T-helper 1 cell (primary cell): ENCODE data around the gene CLN5.

ENCODE experiments used
- DNase-seq, 5 donors: peaks; one replicate each; pipeline ENCODE4 v3.0.0-alpha.2; 2012 to 2020

CLN5 gene

DNA sequence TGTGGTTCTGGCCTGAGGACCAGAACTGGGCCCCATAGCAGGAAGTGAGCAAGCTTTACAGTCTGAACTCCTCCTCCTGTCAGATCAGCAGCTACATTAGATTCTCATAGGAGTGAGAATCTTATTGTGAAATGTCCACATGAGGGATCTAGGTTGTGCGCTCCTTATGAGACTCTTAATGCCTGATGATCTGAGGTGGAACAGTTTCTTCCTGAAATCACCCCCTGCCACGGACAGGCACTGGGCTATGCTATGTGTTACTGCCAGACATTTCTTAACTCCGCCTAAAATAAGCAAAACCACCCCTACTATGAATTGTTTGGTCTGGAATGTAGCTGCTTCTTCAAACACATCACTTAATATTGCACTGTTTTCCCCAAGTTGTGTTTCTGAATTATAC lies 30.5 kb downstream of the CLN5 start:
- no peak for DNase-seq

- peak; percentile 68 to 83 (median 74) for DNase-seq
These were observed 34.5 kb downstream of the CLN5 start for GRCh38 chr13:77026255-77026860.

DNA sequence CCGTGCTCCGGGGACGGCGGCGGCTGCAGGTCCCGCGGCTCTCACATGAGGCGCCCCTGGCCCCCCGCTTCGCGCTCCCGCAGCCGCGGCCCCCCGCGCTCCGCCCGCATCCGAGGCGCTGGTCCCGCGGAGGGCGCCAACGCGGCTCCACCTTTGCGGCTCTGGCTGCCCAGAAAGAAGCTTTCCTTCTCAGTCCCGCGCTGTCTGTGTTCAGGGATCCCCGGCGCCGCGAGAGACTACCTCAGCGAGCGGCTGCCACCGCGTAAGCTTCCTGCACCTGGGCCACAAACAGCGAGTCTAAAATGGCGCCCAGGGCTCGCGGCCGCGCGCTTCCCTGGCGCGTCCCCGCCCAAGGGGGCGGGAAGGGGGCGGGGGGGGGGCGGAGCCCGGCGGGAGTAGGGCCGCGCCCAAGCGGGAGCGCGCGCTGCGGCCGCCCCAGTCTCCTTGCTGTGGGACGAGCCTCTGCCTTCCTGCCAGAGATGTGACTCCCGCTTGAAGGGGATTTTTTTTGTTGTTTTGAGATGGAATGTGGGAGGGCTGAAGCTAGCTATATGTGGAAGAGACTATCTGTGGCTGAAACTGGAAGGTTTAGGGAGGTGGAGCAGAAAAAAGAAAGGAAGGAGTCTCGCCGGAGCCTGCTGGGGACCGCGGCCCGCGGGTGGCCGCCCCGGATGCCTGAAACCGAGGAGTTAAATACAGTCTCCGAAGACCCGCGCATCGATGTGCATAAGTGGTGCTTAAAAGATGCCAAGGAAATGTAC lies 35.2 kb downstream of the CLN5 start, which contains the start of gene FBXL3:
TSS of gene FBXL3 (minus strand) at position 299 of the 761 bp plus-strand sequence. CDS start 5,299 bp downstream, outside the sequence.
- peak; percentile 67 to 85 (median 77) for DNase-seq

GRCh38 chr13:77028202-77028601 lies 36.3 kb downstream of the CLN5 start:
- DNase-seq: no peak

DNA sequence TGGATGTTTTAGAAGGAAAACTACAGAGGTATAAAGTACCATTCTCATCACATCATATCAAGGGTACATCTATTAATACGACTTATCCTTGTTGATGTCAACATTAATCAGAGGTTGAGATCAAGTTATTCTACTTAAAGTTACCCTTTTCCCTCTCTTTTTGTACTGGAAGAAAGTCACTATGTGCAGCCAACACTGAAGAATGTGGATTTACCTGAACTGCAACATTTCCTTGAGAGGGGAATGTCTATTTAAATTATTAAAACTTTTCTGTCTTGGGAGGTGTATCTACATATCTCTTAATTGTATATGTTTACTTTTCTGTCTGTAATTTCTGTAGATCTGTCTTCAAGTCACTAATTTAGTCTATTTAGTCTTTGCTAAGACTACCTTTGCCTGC lies 37.6 kb downstream of the CLN5 start:
- DNase-seq: no peak

DNA sequence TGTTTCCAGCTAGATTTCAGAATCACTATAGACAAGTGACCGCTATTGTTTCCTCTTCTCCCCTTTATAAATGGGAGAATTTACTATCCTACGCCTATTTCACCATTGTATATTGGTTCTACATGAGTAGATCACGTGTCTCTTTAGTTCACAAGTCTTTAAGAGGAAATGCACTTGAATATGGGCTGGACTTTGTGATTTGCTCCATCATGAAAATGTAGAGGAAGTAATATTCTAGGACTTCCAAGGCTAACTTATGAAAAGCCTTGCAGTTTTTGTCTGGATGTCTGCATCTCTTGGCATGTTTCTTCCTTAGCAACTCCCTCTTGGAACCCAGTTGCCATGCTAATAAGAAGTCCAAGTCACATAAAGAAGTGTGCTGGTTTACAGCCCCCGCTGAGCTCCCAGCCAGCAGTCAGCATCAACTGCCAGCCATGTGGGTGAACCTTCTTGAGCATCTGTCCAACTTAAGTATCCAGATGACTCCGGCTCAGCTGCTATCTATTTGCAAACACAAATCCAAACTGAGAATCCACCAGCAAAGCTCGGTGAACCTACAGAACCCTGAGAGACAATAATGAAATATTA lies 39.9 kb downstream of the CLN5 start:
- DNase-seq: no peak

DNA sequence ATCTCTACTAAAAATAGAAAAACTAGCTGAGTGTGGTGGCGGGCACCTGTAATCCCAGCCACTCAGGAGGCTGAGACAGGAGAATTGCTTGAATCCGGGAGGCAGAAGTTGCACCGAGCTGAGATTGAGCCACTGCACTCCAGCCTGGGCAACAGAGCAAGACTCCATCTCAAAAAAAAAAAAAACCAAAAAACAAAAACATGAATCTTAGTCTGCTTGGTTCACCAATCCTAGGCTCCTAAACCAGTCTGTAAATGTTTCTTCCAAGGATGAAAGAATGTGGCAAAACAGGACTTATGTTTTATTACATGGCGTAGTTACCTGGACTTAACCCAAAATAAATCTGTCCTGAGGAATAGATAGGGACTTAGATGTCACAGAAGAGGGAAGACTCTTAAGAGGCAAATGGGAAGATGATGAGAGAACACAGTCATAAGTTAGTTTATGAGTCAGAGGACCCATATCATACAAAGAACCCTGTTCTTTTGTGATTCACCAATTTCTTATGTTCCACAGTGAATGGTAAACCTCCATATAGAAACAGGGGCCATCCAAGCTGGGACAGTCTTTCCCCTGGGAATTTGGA lies 41.9 kb downstream of the CLN5 start:
- DNase-seq: no peak

GRCh38 chr13:77034881-77035280 lies 43.0 kb downstream of the CLN5 start:
- DNase-seq: no peak

DNA sequence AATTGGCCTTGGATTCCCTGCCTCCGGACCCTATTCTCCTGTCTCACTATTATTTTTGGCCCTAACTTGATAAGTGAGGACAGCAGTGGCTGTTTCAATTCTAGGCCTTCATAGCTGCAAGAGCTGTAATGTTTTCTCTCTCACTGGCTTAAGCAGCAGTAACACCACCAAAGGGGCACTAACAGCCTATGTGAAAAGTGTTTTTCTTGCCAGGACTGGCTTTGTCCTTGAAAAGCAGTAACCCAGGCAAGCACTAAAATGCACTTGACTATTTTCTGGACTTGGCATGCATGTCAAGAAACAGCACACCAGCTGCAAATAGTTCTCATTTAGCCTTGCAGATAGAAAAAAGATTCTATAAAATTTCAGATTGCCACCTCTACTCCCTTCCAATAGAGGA lies 44.4 kb downstream of the CLN5 start:
- DNase-seq: no peak

DNA sequence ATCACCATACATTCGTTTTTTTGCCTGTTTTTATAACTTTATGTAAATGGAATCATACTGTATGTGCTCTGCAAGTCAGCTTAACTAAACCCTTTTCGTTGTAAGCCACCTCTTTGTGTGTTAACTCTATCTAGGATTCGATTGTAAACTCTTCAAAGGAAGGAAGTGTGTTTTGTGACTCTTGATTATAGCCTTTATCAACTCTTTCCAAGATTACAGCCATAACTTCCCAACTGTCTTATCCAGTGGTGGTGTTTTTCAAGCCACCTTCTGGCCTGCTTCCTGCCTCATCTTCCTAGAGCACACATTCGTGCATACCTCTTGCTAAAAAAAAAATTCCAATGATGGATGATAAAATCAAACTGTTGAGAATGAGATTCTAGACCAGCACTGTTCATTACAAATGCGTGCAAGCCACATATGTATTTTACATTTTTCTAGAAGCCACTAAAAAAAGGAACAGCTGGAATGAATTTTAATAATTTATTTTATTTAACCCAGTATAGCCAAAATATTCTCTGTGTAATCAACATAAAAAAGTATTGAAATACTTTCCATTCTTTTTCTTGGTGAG lies 47.1 kb downstream of the CLN5 start:
- no peak for DNase-seq

- DNase-seq: no peak
These were observed 48.2 kb downstream of the CLN5 start for GRCh38 chr13:77040076-77040475.

DNA sequence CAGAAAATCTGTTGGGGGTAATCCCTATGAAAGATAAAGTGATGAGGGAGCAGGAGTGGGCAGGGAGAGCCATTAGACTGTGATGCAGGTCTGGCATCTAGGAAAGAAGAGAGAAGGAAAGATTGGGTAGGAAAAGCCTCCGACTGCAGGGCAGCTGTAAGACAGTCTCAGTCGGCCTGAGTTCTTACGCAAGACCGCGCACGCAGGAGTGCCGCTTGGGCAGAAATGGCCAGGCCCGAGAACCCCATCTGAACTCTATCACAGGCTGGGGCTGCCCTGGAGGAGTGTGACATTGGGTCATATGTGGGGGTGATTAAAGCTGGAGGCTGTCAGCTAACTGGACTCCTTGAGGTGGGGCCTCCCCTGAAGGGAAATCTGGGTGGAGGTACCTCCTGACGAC lies 49.0 kb downstream of the CLN5 start:
- no peak for DNase-seq

DNA sequence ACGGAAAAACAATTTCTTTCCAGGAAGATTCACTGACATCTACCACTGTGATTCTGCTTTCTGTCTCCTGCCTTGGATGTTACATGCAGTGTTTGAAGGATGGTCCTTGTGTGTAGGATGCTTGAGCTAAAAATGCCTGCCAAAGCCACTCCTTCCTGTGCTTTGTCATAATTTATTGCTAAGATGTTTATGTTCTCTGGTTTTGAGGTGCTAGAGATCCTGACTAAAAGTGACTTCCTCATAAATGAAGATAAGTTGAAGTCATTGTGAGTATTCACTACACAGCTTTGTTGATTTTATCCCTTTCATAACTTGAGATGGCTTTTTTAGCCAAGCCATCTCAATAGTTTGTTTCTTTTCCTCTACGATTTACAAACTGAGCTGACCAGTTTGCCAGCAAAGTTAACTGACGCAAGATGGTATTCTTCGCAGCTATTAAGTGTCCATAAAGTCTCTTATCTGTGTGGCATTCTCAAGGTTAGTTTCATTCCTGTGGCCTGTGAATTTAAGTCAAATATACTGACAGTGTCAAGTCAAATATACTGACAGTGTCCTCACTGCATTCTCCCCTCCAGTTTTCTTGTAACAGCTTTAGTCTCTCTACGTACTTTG lies 50.8 kb downstream of the CLN5 start:
- DNase-seq: no peak

DNA sequence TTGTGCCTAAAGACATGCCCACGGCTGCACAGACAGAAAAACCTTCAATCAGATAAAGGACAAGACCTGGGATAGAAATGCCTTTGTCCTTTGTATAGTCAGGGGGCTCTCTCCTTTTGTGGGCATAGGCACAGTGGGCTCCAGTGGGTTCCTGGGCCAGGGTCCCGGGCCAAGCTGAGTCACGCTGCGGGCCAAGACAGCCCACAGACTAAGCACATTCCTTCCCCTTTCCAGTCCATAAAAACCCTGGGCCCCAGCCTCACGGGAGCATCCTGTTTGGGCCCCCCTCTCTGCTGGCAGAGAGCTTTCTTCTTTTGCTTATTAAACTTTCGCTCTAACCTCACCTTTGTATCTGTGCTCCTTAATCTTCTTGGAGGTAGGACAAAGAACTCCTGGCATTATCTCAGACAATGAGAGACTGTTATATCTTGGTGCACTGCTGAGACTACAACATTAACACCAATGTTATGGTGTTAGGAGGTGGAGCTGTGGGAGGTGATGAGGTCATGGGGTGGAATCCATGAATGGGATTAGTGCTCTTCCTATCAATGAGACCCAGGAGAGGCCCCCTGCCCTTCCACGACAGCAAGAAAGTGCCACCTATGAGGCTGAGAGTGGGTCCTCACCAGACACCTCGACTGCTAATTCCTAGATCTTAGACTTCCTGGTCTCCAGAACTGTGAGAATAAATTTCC lies 55.9 kb downstream of the CLN5 start:
- DNase-seq: no peak

GRCh38 chr13:77048681-77049080 lies 56.8 kb downstream of the CLN5 start:
- DNase-seq: no peak

- no peak for DNase-seq
These were observed 61.3 kb downstream of the CLN5 start for GRCh38 chr13:77053192-77053591.
